DND-41 (cell line): ENCODE results near the gene EGR1.

ENCODE experiments used
- EZH2 ChIP-seq: IDR thresholded peaks from 3 replicates; pipeline ENCODE4 v1.6.1; 2012; ENCODE audit warnings: borderline replicate concordance, low read depth, mild to moderate bottlenecking, moderate library complexity, low read length, inconsistent platforms; ENCODE audit not compliant: severe bottlenecking
- TF ChIP-seq, protein P1 (sequence below): IDR thresholded peaks from 2 replicates; pipeline ENCODE4 v1.5.1; 2012; ENCODE audit warnings: borderline replicate concordance, low read length, moderate library complexity, mild to moderate bottlenecking; ENCODE audit not compliant: poor library complexity, severe bottlenecking; ENCODE audit errors: extremely low read depth

DNA sequence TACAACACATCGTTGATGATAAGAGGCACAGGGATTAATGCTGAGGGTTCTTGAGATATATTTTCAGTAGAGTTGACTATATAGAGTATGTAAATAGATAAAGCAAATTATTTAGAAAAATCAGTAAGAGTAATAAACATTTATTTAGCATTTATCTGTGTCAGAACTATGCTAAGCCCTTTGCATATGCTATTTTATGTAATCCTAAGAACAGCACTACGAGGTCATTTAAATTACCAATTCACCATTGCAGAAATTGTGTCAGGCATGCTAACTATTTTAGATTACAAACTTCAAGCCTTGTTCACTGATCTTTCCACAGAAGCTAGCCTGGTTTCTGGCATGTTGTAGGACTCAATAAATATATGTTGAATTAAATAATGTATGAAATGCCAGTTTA lies 46.8 kb upstream of the EGR1 start:
- no peak for TF ChIP-seq EZH2
- TF ChIP-seq, protein P1, sequence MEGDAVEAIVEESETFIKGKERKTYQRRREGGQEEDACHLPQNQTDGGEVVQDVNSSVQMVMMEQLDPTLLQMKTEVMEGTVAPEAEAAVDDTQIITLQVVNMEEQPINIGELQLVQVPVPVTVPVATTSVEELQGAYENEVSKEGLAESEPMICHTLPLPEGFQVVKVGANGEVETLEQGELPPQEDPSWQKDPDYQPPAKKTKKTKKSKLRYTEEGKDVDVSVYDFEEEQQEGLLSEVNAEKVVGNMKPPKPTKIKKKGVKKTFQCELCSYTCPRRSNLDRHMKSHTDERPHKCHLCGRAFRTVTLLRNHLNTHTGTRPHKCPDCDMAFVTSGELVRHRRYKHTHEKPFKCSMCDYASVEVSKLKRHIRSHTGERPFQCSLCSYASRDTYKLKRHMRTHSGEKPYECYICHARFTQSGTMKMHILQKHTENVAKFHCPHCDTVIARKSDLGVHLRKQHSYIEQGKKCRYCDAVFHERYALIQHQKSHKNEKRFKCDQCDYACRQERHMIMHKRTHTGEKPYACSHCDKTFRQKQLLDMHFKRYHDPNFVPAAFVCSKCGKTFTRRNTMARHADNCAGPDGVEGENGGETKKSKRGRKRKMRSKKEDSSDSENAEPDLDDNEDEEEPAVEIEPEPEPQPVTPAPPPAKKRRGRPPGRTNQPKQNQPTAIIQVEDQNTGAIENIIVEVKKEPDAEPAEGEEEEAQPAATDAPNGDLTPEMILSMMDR = no peak
